H54 (cell line): ENCODE results near the gene ACKR3.

Experiments
- DNase-seq: peaks from one replicate; pipeline ENCODE4 v3.0.0; 2011; ENCODE audit warnings: low spot score, mixed read lengths; ENCODE audit not compliant: insufficient read length
- FAIRE-seq: peaks from 3 replicates; lab custom pipeline; 2011; peaks lifted over from hg19 to GRCh38; lab: Jason Lieb, UNC
- POLR2A ChIP-seq: IDR thresholded peaks from 2 replicates; pipeline ENCODE4 v1.6.1; 2011; ENCODE audit warnings: low read depth, mild to moderate bottlenecking, low read length

The ACKR3 gene

GRCh38 chr2:236599059-236599458, 29.4 kb downstream of the ACKR3 start:
- TF ChIP-seq POLR2A, result no peak
- DNase-seq (no peak), FAIRE-seq (no peak)

DNA sequence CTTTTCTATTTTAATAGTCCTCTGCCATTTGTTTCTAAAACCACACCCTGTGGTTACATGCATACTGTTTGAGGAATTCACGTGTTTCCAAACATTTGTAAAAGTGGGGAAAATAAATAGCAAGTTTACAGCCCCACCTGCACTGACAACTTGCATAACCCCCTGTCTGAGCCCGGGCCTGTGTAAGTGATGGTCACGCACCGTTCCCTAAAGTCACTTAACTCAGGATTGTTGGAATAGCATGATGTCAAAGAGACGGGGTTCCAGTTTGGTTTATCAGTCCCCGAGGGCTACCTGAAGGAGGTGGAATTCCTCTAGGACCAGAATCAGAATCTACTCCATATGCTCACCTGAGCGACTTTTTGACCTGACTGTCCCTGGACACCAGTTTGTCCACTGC, 30.5 kb downstream of the ACKR3 start:
- DNase-seq (no peak), FAIRE-seq (no peak)
- no peak for TF ChIP-seq POLR2A

DNA sequence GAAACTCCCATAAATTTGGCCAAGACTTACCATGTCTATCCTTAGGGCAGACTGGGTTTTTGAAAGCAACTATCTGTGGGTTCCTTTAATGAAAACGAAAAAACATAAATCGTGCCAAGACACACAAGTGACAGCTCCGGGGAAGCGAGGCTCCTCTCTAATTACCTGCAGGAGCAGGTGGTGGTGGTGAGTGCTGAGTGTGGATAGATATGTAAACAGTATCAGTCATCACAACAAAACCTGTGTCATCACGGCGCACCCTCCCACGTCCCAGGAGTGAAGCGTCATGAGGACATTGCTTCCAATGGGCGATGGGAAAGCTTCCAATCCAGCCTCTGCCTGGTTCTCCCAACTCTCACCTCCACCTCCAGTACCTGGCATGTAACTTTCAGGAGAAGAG, 31.3 kb downstream of the ACKR3 start:
- DNase-seq (no peak), FAIRE-seq (no peak)
- TF ChIP-seq POLR2A, result no peak

DNA sequence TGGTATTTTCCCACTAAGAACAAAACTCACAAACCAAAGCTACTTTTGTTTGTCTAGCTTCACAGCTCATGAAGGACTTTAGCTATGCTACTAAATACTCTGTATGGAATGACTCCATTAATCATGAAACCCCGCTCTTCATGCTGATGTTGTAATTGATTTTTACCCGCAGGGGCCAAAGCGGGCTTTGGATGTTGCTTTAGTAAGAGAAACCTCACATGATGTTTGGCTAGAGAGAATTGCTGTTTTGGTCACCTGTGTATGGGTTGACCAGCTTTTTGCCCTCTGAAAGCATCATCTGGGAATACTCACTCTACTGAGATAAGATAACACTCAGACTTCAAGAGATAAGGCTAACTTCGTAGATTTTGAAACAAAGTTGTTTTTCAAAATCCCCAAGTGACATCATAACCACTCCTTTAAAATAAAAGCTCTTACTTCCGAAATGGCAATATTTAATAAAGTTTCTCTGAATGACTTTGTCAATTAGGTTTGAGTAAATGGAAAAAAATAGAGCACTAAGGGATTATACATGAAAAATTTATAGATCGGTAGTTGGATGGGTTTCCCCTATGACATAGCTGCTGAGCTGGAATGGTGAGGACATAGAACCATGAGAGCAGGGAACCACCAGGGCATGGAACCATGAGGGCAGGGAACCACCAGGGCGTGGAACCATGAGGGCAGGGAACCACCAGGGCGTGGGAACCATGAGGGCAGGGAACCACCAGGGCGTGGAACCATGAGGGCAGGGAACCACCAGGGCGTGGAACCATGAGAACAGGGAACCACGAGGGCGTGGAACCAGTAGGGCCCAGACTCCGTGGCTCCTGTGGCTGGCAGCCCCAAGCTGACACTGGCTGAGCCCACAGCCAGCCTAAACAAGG, 31.9 kb downstream of the ACKR3 start:
- TF ChIP-seq POLR2A, result no peak
- DNase-seq (no peak), FAIRE-seq (no peak)

- DNase-seq (no peak), FAIRE-seq (no peak)
- TF ChIP-seq POLR2A, result no peak
These were observed 33.1 kb downstream of the ACKR3 start for GRCh38 chr2:236602678-236603077.

GRCh38 chr2:236603361-236604015, 33.9 kb downstream of the ACKR3 start:
- DNase-seq, result no peak
- FAIRE-seq, result no peak

GRCh38 chr2:236604575-236605344, 35.1 kb downstream of the ACKR3 start:
- no peak for DNase-seq
- TF ChIP-seq POLR2A, result no peak
- no peak for FAIRE-seq

More at GRCh38 chr2:236603361-236604015, 33.9 kb downstream of the ACKR3 start:
- TF ChIP-seq POLR2A, result no peak

DNA sequence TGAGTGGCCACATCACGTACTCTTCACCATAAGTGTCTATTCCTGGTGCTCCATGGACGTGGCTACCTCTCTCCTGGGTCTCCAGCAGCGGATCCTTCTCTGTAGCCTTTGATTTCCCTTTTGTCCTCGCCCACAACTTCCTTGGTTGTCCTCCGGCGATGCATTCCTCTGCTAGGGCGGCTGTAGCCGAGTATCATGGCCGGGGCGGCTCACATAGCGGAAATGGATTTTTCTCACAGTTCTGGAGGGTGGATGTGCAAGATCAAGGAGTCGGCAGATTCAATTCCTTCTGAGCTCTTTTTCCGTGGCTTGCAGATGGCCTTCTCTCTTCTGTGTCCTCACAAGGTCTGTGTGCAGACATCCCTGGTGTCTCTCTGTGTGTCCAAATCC, 35.7 kb downstream of the ACKR3 start:
- FAIRE-seq (no peak), DNase-seq (no peak)
- TF ChIP-seq POLR2A, result no peak

DNA sequence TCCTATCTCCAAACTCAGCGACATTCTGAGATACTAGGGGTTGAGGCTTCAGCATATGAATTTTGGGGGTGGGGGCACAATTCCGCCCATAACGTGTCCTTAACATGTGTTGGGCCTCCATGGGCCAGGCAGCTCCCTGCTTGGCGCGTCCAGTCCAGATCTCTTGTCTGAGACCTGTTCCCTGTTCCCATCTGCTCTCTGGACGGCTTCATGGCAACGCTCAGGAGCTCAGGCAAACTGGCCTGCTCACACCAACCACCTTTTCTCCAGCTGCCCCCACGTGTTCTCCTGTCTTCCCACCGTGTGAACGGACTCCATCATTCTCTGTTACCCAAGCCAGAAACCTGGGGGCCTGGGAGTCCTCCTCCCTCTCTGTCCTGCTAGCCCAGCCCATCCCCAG, 36.4 kb downstream of the ACKR3 start:
- FAIRE-seq (no peak), DNase-seq (no peak)
- TF ChIP-seq POLR2A, result no peak

- no peak for TF ChIP-seq POLR2A
- no peak for DNase-seq
- FAIRE-seq, result no peak
These were observed 38.0 kb downstream of the ACKR3 start for GRCh38 chr2:236607471-236608187.

DNA sequence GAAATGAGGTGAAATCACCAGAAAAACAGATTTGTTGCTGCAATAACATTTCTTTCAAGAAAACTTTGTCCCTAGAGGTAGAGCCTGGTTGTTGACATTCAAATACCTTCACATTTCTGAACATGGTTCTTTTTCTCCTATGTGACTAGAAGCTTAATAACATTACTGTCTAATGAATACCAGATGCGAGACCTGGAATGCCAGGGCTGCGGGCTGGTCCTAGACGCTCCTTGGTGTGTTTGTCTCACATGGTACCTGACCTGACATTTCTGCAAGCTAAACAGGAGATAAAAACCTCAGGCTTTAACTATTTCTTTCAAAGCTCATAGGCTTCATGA, 38.5 kb downstream of the ACKR3 start:
- no peak for FAIRE-seq
- TF ChIP-seq POLR2A, result no peak
- no peak for DNase-seq

DNA sequence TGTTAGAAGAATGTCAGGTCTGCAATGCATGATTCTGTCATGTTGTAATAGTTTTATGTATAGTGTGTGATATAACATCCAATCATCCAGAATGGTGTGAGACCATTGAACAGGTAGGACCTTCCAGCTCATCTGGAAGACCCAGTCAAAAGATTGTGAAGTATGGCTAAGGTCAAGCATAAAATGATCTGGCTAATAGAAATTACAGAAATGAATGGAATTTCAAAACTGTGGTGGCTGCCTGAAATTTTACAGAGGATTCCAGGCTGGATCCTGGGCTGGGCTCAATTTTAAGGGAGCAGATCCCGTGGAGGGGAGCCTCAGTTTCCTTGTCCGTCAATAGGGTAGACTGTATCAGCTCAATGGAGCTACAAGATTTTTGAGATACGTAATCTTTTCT, 39.1 kb downstream of the ACKR3 start:
- DNase-seq (no peak), FAIRE-seq (no peak)
- no peak for TF ChIP-seq POLR2A

GRCh38 chr2:236610991-236611821, 41.6 kb downstream of the ACKR3 start:
- FAIRE-seq, result no peak
- DNase-seq, result no peak
- no peak for TF ChIP-seq POLR2A
